ENCODE data around the gene DMKN.

DMKN gene

DNA sequence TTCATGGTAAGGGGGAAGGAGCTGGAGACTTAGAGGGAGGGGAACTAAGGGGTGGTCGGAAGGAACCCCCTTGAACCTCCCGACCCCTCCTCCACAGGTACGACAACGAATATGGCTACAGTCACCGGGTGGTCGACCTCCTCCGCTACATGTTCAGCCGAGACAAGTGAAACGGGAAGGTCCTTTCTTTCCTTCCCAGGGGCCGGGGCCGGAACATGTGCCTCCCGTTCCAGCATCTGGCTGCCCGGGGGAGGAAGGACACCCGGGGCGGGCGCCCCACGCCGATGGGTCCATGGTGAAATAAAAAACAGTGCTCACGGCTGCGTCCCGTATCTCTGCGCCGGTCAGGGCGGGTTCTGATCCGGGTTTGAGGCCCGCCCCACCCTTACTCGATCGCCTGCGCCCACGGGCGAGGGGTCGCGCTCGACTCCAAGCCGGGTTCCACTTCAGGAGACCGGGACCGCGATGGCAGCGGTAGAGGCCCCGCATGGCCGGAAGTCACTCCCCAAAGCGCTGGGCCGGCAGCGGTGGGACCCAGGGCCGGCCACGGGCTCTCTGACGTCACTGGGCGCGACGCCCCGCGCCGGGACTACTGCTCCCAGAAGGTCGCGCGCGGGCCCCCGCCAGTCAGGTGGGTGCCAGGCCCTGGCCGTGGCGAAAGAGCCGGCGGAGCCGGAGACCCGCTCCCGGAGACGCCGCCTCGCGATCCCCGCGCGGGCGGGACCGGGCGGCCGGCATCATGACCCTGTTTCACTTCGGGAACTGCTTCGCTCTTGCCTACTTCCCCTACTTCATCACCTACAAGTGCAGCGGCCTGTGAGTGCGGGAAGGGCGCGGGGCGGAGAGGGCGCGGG lies 31.8 kb upstream of the DMKN start, which contains the start of gene TMEM147:
Gene TMEM147, plus strand, starts transcription at position 626 of the 854 bp plus-strand sequence. Its CDS starts 114 bp downstream, at position 740.
- Histone ChIP-seq H3K27me3 (ENCODE audit: insufficient read depth, poor library complexity, severe bottlenecking) (no peaks in the 10 kb centered on the region), H3K36me3 (ENCODE audit: low read depth) (peaks cover 21% of the 10 kb centered on the region), H3K4me3 (ENCODE audit: severe bottlenecking) (peak within 1 kb of the TSS; percentile 65), H3K4me1 (ENCODE audit: insufficient read depth, poor library complexity, severe bottlenecking) (peaks cover 6% of the 10 kb centered on the region), H3K27ac (ENCODE audit: poor library complexity, severe bottlenecking) (peak within 1 kb of the TSS; percentile 31), H3K9me3 (ENCODE audit: severe bottlenecking) (no peaks in the 10 kb centered on the region)
- DNase-seq (ENCODE audit: low spot score): peak; percentile 93
- ATAC-seq (ENCODE audit: low read depth): peak; percentile 91
- TF ChIP-seq, protein P1, sequence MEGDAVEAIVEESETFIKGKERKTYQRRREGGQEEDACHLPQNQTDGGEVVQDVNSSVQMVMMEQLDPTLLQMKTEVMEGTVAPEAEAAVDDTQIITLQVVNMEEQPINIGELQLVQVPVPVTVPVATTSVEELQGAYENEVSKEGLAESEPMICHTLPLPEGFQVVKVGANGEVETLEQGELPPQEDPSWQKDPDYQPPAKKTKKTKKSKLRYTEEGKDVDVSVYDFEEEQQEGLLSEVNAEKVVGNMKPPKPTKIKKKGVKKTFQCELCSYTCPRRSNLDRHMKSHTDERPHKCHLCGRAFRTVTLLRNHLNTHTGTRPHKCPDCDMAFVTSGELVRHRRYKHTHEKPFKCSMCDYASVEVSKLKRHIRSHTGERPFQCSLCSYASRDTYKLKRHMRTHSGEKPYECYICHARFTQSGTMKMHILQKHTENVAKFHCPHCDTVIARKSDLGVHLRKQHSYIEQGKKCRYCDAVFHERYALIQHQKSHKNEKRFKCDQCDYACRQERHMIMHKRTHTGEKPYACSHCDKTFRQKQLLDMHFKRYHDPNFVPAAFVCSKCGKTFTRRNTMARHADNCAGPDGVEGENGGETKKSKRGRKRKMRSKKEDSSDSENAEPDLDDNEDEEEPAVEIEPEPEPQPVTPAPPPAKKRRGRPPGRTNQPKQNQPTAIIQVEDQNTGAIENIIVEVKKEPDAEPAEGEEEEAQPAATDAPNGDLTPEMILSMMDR (IDR thresholded peaks at IDR 0.05; ENCODE audit: poor library complexity, severe bottlenecking): no peak

DNA sequence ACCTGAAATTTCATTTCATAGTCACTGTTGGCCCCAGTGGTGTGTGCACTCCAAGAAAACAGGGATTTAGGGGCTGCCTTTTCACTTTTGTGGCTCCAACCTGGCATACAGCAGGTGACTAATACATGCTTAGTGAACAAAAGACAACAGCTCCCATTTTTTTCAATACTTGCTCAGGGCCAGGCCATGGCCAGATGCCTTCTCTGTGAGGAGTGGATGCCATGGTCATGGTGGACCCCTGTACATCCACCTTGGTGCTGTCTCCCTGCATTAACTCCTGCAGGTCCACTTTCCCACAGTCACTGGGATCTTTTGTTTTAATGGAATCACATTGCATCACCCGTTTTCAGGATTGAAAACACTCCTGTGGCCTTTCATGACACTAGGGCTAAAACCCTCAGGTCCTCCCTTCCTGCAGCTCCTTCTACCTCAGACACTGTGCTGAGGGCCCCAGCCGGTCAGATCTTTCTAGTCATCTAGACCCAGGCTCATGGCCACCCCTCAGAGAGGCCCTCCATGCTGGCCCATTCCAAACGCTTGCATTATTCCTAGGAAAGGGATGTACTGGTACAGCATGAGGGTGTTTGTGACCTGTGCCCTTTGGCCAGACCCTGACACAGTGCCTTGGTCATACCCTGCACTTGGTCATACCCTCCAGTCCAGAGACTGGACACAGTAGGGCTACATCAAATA lies 30.8 kb upstream of the DMKN start:
- Histone ChIP-seq H3K4me1 (ENCODE audit: insufficient read depth, poor library complexity, severe bottlenecking) (peaks cover 6% of the 10 kb centered on the region), H3K27ac (ENCODE audit: poor library complexity, severe bottlenecking) (peak overlapping the region; percentile 31), H3K27me3 (ENCODE audit: insufficient read depth, poor library complexity, severe bottlenecking) (no peaks in the 10 kb centered on the region), H3K36me3 (ENCODE audit: low read depth) (peaks cover 21% of the 10 kb centered on the region), H3K4me3 (ENCODE audit: severe bottlenecking) (peak overlapping the region; percentile 65), H3K9me3 (ENCODE audit: severe bottlenecking) (no peaks in the 10 kb centered on the region)
- no peak for DNase-seq (ENCODE audit: low spot score)
- TF ChIP-seq, protein P1 (IDR thresholded peaks at IDR 0.05; ENCODE audit: poor library complexity, severe bottlenecking): no peak
- ATAC-seq (ENCODE audit: low read depth): no peak

DNA sequence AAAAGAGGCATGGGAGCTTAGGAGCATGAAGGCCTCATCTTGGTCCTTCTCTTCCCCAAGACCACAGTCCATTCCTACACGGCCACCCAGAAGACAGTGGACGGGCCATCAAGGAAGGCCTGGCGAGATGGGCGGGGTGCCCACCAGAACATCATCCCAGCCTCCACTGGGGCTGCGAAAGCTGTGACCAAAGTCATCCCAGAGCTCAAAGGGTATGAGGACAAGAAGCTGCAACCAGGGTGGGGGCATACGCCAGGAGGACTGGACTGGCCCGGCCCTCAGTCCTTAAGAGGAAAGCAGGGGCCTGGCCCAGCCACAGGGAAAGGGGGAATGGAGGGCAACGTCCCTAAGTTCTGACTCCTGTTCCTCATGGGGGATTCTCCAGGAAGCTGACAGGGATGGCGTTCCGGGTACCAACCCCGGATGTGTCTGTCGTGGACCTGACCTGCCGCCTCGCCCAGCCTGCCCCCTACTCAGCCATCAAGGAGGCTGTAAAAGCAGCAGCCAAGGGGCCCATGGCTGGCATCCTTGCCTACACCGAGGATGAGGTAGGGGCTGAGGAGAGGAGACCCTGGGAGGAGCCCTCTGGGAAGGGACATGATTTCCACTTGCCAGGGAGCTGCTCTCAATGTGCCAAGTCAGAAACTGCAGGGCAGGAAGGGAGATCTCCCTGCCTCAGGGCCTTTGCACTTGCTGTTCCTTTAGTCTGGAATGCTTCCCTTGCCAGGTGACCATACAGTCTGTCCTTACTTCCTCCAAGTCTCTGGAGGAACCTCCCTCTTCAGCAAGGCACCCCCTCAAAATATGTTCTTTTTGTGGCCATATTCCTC lies 30.0 kb upstream of the DMKN start:
- TF ChIP-seq, protein P1 (IDR thresholded peaks at IDR 0.05; ENCODE audit: poor library complexity, severe bottlenecking): no peak
- Histone ChIP-seq H3K27ac (ENCODE audit: poor library complexity, severe bottlenecking) (no peak overlapping the region), H3K36me3 (ENCODE audit: low read depth) (peaks cover 21% of the 10 kb centered on the region), H3K9me3 (ENCODE audit: severe bottlenecking) (no peaks in the 10 kb centered on the region), H3K4me1 (ENCODE audit: insufficient read depth, poor library complexity, severe bottlenecking) (peaks cover 6% of the 10 kb centered on the region), H3K27me3 (ENCODE audit: insufficient read depth, poor library complexity, severe bottlenecking) (no peaks in the 10 kb centered on the region), H3K4me3 (ENCODE audit: severe bottlenecking) (no peak overlapping the region)
- no peak for ATAC-seq (ENCODE audit: low read depth)
- no peak for DNase-seq (ENCODE audit: low spot score)

DNA sequence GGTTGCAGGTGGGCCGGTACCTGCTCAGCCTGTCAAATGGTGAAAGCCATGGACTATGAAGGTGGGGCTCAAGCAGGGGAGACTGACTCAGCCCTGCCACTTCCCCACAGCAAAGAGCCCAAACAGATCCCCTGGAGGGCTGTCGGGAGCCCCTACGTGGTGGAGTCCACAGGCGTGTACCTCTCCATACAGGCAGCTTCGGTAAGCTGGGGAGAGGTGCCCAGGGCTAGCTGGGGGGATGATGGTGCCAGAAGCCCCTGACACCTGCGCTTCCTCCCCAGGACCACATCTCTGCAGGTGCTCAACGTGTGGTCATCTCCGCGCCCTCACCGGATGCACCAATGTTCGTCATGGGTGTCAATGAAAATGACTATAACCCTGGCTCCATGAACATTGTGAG lies 28.8 kb upstream of the DMKN start:
- no peak overlapping the region for H3K27ac ChIP-seq (ENCODE audit: poor library complexity, severe bottlenecking)
- TF ChIP-seq, protein P1 (IDR thresholded peaks at IDR 0.05; ENCODE audit: poor library complexity, severe bottlenecking): no peak
- H3K4me3 ChIP-seq (ENCODE audit: severe bottlenecking): no peak overlapping the region
- H3K4me1 ChIP-seq (ENCODE audit: insufficient read depth, poor library complexity, severe bottlenecking): peaks cover 6% of the 10 kb centered on the region
- DNase-seq (ENCODE audit: low spot score) (no peak), ATAC-seq (ENCODE audit: low read depth) (no peak)
- H3K36me3 ChIP-seq (ENCODE audit: low read depth): peaks cover 14% of the 10 kb centered on the region
- H3K9me3 ChIP-seq (ENCODE audit: severe bottlenecking): no peaks in the 10 kb centered on the region
- H3K27me3 ChIP-seq (ENCODE audit: insufficient read depth, poor library complexity, severe bottlenecking): no peaks in the 10 kb centered on the region

All from RWPE2 (cell line).